ENCODE data around the gene STAT4.
A peak's percentile ranks its signal among the peaks of the same experiment; 100 is the strongest.

The STAT4 gene

GRCh38 chr2:191144217-191144616 lies 6.6 kb downstream of the STAT4 start:
- DNase-seq = no peak

DNA sequence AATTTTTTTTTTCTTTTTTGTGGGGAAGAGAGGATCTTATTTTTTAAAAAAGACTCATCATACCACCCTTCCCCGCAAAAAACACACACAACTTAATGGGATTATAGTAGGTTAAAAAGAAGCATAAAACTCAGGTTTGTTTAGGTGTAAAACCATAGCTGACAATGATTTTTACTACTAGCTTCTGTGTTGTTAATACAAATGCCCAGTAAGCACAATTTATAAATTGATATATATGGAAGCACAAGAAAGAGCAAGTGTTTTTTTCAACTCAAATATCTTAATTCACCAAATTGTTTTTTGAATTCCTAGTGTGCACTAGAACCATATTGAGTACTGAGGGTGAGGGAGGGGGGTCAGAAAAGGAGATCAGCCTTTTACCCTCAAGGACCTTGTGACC lies 7.0 kb downstream of the STAT4 start:
- DNase-seq = no peak

DNA sequence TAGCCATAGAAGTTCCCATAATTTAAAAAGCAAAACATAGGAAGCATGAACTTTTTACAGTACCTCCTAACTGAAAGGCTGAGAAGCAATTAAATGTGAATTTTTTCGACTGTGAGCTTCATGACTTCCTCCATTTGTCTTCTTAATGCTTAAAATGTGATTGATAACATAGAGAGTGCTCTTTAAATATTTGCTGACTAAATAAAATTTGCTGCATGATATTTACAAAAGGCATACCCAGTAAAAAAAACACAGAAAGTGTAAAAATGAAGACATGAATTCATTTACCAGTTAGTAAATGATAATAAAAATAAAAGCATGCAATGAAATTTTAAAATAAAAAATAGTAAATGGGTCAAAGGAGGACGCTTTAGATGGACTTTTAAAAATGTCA lies 21.9 kb downstream of the STAT4 start:
- DNase-seq = no peak

DNA sequence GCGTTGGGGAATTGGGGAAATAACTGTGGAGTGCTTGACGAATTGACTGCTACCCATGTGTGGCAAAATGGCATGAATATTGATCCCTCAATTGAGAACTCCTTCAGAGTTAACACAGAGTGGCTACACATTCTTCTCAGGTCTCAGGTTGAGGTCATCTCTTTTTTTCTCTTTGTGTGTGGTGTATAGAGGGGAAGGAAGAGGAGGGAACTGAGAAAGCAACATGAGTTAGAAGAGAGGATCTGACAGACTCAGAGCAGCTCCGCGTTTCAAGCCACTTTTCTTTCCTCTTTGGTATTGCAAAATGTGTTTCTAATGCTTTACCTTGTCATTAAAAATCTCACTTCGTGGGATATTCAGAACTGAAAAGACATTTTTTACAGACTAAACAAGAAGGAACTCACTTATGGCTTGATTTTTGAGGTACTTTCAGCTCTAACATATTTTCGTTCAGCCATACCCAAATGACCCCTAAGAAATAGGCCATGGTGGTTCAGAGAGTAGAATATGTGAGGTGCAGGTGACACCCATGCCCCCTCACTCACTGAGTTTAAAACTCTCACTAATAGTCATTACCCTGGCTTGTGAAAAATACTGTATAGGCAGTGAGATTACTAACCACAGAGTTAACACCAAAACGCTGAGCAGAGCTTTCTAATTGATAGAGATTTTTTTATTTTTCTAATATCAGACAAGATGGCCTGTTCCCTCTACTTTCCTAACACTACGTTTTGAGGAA lies 22.5 kb downstream of the STAT4 start:
- DNase-seq = no peak

DNA sequence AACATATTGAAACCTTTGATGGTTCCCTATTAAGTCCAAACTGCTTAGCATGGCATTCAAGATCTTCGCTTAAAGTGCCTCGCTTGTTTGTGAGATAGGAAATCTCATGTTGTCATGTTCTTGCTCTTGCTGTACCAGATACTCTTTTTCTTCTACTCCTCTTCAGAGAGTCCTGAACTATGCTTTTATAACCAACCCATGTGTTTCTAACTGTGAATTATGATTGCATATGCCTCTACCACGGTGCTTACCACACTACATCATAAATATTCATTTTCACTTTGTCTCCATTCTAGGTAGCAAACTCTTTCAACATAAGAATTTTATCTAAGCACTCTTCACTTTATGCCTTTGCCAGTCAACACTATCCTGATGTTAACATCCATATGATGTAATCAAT lies 23.6 kb downstream of the STAT4 start:
- no peak for DNase-seq

DNA sequence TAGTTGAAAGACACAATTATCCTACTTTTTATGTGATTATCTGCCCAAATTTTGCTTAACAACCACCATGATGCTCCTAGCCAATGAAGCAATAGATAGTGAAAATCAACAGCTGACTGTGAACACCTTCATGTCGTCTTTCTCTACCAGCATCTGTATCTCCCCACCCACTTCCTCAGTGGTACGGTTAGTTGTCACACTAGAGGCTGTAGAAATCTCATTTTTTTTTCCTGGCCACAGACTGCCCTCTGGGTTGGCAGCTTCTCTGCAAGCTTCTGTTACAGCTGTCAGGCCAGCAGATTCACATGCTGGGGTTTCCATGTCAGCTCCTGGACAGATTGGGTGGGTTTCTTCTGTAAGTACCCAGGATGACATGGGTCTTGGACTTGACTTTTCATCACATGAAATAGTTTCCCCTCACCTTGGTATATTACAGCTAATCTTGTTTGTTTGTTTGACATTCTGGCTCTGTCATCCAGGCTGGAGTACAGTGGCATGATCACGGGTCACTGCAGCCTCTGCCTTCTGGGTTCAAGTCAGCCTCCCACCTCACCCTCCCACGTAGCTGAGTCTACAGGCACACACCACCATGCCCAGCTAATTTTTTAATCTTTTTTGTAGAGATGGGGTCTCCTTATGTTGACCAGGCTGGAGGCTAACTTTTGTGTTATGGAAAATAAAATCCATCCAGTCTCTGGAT lies 24.3 kb downstream of the STAT4 start:
- DNase-seq = no peak

GRCh38 chr2:191125646-191126045 lies 25.1 kb downstream of the STAT4 start:
- DNase-seq = no peak

GRCh38 chr2:191122638-191123294 lies 28.0 kb downstream of the STAT4 start:
- DNase-seq = no peak

- DNase-seq = no peak
Observed at GRCh38 chr2:191117341-191117740, 33.5 kb downstream of the STAT4 start.

DNA sequence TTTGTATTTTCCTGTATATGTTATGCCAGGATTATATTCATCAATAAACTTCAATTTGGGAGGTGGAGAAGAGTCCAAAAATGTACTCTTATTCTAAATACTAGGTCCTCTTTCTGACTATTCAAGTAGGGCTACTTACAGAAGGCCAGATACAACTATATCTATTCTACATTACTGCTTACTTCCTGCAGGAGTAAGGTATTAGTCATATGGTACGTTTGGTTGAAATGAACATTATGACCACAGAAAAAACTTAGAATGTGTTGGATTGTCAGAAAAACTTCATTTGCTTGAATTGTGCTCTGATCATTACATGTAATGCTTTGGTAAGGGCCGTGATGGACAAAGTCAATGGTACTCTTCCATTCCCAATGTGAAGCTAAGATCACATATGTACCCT lies 35.0 kb downstream of the STAT4 start:
- no peak for DNase-seq

GRCh38 chr2:191115391-191115790 lies 35.4 kb downstream of the STAT4 start:
- DNase-seq = peak; percentile 26

DNA sequence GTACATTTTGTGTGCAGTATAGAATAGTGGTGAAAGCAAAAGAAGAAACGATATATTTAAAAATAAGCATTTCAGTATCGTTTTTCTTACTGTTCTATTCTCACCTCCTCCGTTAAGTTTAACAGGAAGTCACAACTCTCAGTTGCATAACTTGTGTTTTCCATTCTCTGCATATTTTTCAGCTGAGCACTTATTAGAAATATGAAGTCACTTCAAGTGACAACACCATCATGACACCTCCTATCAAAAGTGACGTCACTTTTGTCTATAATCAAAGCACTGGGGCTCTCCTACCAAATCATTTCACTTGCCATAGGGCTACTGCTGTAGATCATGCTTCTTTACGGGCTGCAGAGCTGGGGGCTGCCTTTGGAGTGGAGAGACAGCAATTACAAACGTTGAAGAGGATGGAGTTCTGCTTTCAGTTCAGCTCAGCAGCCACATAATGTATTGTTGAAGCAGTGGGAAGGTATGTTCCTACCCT lies 36.3 kb downstream of the STAT4 start:
- DNase-seq = no peak

DNA sequence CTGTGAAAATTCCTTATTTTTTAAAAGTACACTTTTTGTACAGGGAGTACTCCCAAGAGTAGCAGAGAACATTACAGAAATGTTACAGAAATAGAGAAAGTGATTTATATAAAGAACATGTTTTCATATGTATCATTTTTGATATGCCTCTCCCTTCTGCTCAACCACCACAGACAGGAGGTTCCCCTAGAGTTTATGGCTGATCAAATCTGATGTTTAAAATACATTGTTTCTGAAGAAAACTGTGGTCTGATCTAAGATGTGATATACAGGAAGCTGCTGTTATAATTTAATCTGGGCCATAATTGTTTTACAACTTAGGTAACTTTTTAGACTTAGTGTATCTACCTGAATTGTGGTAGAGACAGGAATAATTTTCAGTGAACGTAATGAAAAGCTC lies 37.0 kb downstream of the STAT4 start:
- no peak for DNase-seq

DNA sequence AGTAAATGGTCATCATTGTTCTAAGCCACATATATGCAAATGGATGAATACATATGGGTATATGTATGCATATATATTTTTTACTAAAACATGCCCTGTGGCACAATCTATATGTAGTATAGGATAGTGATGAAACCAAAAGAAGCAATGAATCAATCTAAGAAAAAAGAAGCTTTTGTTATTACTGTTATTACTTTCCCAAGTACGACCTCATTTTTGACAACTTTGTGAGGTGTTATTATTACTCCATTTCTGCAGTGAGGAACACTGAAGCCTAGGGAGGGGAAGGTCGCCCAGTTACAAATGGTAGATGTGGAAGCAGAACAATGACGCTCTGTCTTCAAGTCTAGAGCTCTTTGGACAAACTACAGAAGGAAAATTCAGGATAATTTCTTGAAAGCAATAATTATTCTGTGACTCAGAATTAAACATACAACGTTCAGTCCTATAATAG lies 38.3 kb downstream of the STAT4 start:
- DNase-seq = no peak

- DNase-seq = no peak
Observed at GRCh38 chr2:191109888-191110287, 40.9 kb downstream of the STAT4 start.

- DNase-seq = no peak
Observed at GRCh38 chr2:191108331-191108730, 42.5 kb downstream of the STAT4 start.

DNA sequence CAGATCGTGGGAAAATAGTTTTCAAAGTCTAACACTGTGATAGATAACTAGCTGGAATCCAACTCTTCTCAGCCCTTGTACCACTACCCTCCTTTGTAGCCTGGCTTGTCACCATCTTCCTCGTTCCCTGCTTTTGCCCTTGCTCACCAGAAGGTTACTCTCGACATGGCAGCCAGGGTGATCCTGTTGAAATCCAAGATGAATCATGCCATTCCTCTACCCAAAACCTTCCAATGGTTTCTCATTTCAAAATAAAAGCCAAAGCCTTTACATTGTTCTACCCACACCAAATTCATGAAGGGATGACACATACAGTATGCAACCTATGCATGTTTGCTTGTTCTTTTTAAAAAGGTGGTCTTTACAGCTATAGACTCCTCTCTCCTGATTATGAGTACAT lies 45.7 kb downstream of the STAT4 start:
- no peak for DNase-seq

DNA sequence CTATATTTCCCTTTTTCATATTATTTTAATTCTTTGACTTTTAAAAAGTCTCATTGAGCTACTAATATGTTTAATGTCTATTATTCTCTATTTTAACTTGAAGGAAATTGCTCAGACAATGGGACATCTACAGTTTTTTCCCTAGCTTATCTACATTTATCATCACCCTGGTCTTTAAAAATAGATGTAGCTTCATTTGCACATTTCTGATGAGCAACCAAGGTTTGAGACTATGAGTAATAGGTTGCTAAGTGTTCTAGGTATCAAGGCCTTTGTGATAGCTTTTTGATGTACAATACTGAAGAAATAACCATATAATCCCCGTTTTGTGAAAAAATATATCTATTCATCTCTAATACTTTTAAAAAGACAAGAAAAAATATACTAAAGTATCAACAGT lies 47.0 kb downstream of the STAT4 start:
- DNase-seq = no peak

- no peak for DNase-seq
Observed at GRCh38 chr2:191100216-191100615, 50.6 kb downstream of the STAT4 start.

- no peak for DNase-seq
Observed at GRCh38 chr2:191087311-191087710, 63.5 kb downstream of the STAT4 start.

- DNase-seq = no peak
Observed at GRCh38 chr2:191086706-191087105, 64.1 kb downstream of the STAT4 start.

DNA sequence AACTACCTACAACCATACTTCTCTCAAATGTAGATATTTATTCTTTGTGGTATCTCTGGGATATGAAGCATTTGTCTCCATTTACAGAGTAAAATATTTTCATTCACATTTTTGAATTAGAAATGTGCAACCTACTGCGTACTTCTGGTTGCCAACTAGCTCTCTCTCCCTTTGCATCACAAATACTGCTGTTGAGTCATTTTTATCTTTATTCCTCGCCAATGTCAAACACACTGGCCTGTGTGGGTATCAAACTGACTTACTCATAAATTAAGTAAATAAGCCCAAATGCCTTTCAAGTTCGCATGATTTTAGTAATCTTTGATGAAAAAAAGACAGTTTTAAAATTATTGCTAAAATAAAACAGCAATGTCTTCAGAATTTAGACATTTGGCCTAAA lies 67.3 kb downstream of the STAT4 start:
- no peak for DNase-seq

GRCh38 chr2:191082321-191082720 lies 68.5 kb downstream of the STAT4 start:
- no peak for DNase-seq

Data from activated CD4-positive, alpha-beta T cell treated with anti-CD3 and anti-CD28 coated beads for 1 hour (primary cell).